WTC11 (cell line): Measurements from ENCODE around the gene ALLC. TPM values are rescaled to one million over a fixed set of nuclear protein-coding genes. Genes with fewer than 3 reads are reported as not detected.

ENCODE experiments used
- ATAC-seq: fragments of 200-7000 bp; cut with Tn5 transposase; 2 replicates; pipeline ENCODE4 v1.10.0; 2021; ENCODE audit warnings: mild to moderate bottlenecking, moderate library complexity
- CTCF ChIA-PET: fragments of 300-600 bp; sonication (Branson Sonifier 250); formaldehyde crosslinking; loops from one replicate; lab custom pipeline; 2021; ENCODE audit warnings: antibody characterized with exemption; lab: Charles Lee
- POLR2A ChIA-PET: fragments of 350-600 bp; sonication (Branson Sonifier 250); formaldehyde crosslinking; loops from one replicate; lab custom pipeline; 2021; ENCODE audit warnings: antibody characterized with exemption; lab: Charles Lee
- DNase-seq: peaks from one replicate; pipeline ENCODE4 v3.0.0; 2021; ENCODE audit warnings: low spot score
- H3K27ac Mint-ChIP-seq: 2 replicates; pipeline ENCODE4 v1.8.0; 2021; ENCODE audit warnings: mixed read lengths
- H3K27me3 Mint-ChIP-seq: 2 replicates; pipeline ENCODE4 v1.8.0; 2021; ENCODE audit warnings: low read depth, mild to moderate bottlenecking, moderate library complexity, mixed read lengths
- H3K36me3 Mint-ChIP-seq: 2 replicates; pipeline ENCODE4 v1.8.0; 2021; ENCODE audit warnings: mixed read lengths
- H3K4me1 Mint-ChIP-seq: 2 replicates; pipeline ENCODE4 v1.8.0; 2022; ENCODE audit warnings: mixed read lengths
- H3K4me3 Mint-ChIP-seq: 2 replicates; pipeline ENCODE4 v1.8.0; 2021; ENCODE audit warnings: mild to moderate bottlenecking, moderate library complexity, mixed read lengths
- H3K9me3 Mint-ChIP-seq: 2 replicates; pipeline ENCODE4 v1.8.0; 2021; ENCODE audit warnings: mixed read lengths
- CREB1 ChIP-seq: sonication (generic); formaldehyde crosslinking; IDR thresholded peaks from 2 replicates; pipeline ENCODE4 v1.8.0; 2023; ENCODE audit warnings: mild to moderate bottlenecking, missing genetic modification reagents
- GABPB1 ChIP-seq: sonication (generic); formaldehyde crosslinking; IDR thresholded peaks from 2 replicates; pipeline ENCODE4 v1.8.1; 2023; ENCODE audit warnings: mild to moderate bottlenecking, missing genetic modification reagents
- TEAD1 ChIP-seq: sonication (generic); formaldehyde crosslinking; IDR thresholded peaks from 2 replicates; pipeline ENCODE4 v1.8.0; 2022; ENCODE audit warnings: mild to moderate bottlenecking, missing genetic modification reagents
- ZBTB21 ChIP-seq: sonication (generic); formaldehyde crosslinking; IDR thresholded peaks from 2 replicates; pipeline ENCODE4 v1.8.1; 2023; ENCODE audit warnings: mild to moderate bottlenecking, missing genetic modification reagents, borderline replicate concordance
- total RNA-seq: library from RNA; stranded (reverse); gene quantifications from 3 replicates; pipeline ENCODE4 v1.2.3, GENCODE V29; 2021
- TF ChIP-seq, protein P1 (sequence below): fragments of 250-450 bp; sonication (Bioruptor Pico); IDR thresholded peaks from 2 replicates; pipeline ENCODE4 v1.9.0; 2021; ENCODE audit warnings: mild to moderate bottlenecking
- TF ChIP-seq, protein P2 (sequence below): sonication (generic); formaldehyde crosslinking; IDR thresholded peaks from 2 replicates; pipeline ENCODE4 v1.8.1; 2023; ENCODE audit warnings: mild to moderate bottlenecking, missing genetic modification reagents, moderate library complexity
- TF ChIP-seq, protein P3 (sequence below): fragments of 250-450 bp; sonication (Bioruptor Pico); IDR thresholded peaks from 2 replicates; pipeline ENCODE4 v2.1.2; 2022; ENCODE audit warnings: mild to moderate bottlenecking, moderate library complexity
- TF ChIP-seq, protein P4 (sequence below): fragments of 250-450 bp; sonication (Bioruptor Pico); IDR thresholded peaks from 2 replicates; pipeline ENCODE4 v1.9.0; 2021; ENCODE audit warnings: moderate library complexity, mild to moderate bottlenecking, inconsistent platforms, borderline replicate concordance
- TF ChIP-seq, protein P5 (sequence below): sonication (generic); formaldehyde crosslinking; IDR thresholded peaks from 2 replicates; pipeline ENCODE4 v1.8.0; 2022; ENCODE audit warnings: mild to moderate bottlenecking, missing genetic modification reagents
- TF ChIP-seq, protein P6 (sequence below): sonication (generic); formaldehyde crosslinking; IDR thresholded peaks from 2 replicates; pipeline ENCODE4 v1.8.1; 2023; ENCODE audit warnings: mild to moderate bottlenecking, missing genetic modification reagents, borderline replicate concordance
- TF ChIP-seq, protein P7 (sequence below): sonication (generic); formaldehyde crosslinking; IDR thresholded peaks from 2 replicates; pipeline ENCODE4 v1.8.1; 2022; ENCODE audit warnings: low read depth, mild to moderate bottlenecking, moderate library complexity, missing genetic modification reagents, borderline replicate concordance

ALLC gene
- total RNA-seq, 1 experiment from 2014 or later: not detected

DNA sequence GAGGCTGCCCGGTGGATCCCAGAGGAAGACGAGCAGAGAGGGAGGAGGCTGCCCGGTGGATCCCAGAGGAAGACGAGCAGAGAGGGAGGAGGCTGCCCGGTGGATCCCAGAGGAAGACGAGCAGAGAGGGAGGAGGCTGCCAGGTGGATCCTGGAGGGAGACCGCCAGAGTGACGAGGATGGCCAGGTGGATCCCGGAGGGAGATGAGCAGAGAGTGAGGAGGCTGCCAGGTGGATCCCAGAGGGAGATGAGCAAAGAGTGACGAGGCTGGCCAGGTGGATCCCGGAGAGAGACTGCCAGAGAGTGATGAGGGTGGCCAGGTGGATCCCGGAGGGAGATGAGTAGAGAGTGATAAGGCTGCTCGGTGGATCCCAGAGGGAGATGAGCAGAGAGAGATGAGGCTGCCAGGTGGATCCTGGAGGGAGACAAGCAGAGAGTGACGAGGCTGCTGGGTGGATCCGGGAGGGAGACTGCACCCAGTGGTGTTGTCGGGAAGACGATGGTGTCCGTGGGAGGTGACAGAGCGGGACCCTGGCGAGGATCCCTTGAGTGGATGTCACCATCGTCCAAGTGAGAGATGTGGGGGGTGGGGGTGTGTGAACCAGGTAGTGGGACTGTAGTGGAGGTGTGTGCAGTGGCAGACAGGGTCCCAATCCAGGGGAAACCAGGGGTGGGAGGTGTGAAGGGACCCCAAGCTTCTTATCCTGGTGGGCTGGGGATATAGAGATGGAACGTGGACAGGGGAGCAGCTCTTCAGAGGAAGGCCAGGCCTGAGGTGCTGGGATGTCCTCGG lies 67.7 kb downstream of the ALLC start:
- no peak overlapping the region for H3K4me3 Mint-ChIP-seq
- peaks cover 77% of the 10 kb centered on the region for H3K9me3 Mint-ChIP-seq
- no peak overlapping the region for H3K27ac Mint-ChIP-seq
- no peak for ATAC-seq
- H3K27me3 Mint-ChIP-seq: peaks cover 22% of the 10 kb centered on the region
- ChIA-PET POLR2A (no interaction called here), CTCF (no interaction called here)
- no peaks in the 10 kb centered on the region for H3K4me1 Mint-ChIP-seq
- no peak for DNase-seq
- TF ChIP-seq, protein P1, sequence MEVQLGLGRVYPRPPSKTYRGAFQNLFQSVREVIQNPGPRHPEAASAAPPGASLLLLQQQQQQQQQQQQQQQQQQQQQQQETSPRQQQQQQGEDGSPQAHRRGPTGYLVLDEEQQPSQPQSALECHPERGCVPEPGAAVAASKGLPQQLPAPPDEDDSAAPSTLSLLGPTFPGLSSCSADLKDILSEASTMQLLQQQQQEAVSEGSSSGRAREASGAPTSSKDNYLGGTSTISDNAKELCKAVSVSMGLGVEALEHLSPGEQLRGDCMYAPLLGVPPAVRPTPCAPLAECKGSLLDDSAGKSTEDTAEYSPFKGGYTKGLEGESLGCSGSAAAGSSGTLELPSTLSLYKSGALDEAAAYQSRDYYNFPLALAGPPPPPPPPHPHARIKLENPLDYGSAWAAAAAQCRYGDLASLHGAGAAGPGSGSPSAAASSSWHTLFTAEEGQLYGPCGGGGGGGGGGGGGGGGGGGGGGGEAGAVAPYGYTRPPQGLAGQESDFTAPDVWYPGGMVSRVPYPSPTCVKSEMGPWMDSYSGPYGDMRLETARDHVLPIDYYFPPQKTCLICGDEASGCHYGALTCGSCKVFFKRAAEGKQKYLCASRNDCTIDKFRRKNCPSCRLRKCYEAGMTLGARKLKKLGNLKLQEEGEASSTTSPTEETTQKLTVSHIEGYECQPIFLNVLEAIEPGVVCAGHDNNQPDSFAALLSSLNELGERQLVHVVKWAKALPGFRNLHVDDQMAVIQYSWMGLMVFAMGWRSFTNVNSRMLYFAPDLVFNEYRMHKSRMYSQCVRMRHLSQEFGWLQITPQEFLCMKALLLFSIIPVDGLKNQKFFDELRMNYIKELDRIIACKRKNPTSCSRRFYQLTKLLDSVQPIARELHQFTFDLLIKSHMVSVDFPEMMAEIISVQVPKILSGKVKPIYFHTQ: no peak
- TF ChIP-seq, protein P2, sequence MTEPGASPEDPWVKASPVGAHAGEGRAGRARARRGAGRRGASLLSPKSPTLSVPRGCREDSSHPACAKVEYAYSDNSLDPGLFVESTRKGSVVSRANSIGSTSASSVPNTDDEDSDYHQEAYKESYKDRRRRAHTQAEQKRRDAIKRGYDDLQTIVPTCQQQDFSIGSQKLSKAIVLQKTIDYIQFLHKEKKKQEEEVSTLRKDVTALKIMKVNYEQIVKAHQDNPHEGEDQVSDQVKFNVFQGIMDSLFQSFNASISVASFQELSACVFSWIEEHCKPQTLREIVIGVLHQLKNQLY (CRISPR knock-in tag): no peak
- TF ChIP-seq GABPB1 (CRISPR knock-in tag) (no peak), CREB1 (CRISPR knock-in tag) (no peak), TEAD1 (CRISPR knock-in tag) (no peak), ZBTB21 (CRISPR knock-in tag) (no peak)
- TF ChIP-seq, protein P3, sequence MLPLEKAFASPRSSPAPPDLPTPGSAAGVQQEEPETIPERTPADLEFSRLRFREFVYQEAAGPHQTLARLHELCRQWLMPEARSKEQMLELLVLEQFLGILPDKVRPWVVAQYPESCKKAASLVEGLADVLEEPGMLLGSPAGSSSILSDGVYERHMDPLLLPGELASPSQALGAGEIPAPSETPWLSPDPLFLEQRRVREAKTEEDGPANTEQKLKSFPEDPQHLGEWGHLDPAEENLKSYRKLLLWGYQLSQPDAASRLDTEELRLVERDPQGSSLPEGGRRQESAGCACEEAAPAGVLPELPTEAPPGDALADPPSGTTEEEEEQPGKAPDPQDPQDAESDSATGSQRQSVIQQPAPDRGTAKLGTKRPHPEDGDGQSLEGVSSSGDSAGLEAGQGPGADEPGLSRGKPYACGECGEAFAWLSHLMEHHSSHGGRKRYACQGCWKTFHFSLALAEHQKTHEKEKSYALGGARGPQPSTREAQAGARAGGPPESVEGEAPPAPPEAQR (CRISPR knock-in tag): no peak
- TF ChIP-seq, protein P4, sequence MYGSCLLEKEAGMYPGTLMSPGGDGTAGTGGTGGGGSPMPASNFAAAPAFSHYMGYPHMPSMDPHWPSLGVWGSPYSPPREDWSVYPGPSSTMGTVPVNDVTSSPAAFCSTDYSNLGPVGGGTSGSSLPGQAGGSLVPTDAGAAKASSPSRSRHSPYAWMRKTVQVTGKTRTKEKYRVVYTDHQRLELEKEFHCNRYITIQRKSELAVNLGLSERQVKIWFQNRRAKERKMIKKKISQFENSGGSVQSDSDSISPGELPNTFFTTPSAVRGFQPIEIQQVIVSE: no peak
- TF ChIP-seq, protein P5, sequence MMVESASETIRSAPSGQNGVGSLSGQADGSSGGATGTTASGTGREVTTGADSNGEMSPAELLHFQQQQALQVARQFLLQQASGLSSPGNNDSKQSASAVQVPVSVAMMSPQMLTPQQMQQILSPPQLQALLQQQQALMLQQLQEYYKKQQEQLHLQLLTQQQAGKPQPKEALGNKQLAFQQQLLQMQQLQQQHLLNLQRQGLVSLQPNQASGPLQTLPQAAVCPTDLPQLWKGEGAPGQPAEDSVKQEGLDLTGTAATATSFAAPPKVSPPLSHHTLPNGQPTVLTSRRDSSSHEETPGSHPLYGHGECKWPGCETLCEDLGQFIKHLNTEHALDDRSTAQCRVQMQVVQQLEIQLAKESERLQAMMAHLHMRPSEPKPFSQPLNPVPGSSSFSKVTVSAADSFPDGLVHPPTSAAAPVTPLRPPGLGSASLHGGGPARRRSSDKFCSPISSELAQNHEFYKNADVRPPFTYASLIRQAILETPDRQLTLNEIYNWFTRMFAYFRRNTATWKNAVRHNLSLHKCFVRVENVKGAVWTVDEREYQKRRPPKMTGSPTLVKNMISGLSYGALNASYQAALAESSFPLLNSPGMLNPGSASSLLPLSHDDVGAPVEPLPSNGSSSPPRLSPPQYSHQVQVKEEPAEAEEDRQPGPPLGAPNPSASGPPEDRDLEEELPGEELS: no peak
- TF ChIP-seq, protein P6, sequence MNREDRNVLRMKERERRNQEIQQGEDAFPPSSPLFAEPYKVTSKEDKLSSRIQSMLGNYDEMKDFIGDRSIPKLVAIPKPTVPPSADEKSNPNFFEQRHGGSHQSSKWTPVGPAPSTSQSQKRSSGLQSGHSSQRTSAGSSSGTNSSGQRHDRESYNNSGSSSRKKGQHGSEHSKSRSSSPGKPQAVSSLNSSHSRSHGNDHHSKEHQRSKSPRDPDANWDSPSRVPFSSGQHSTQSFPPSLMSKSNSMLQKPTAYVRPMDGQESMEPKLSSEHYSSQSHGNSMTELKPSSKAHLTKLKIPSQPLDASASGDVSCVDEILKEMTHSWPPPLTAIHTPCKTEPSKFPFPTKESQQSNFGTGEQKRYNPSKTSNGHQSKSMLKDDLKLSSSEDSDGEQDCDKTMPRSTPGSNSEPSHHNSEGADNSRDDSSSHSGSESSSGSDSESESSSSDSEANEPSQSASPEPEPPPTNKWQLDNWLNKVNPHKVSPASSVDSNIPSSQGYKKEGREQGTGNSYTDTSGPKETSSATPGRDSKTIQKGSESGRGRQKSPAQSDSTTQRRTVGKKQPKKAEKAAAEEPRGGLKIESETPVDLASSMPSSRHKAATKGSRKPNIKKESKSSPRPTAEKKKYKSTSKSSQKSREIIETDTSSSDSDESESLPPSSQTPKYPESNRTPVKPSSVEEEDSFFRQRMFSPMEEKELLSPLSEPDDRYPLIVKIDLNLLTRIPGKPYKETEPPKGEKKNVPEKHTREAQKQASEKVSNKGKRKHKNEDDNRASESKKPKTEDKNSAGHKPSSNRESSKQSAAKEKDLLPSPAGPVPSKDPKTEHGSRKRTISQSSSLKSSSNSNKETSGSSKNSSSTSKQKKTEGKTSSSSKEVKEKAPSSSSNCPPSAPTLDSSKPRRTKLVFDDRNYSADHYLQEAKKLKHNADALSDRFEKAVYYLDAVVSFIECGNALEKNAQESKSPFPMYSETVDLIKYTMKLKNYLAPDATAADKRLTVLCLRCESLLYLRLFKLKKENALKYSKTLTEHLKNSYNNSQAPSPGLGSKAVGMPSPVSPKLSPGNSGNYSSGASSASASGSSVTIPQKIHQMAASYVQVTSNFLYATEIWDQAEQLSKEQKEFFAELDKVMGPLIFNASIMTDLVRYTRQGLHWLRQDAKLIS (CRISPR knock-in tag): no peak
- TF ChIP-seq, protein P7, sequence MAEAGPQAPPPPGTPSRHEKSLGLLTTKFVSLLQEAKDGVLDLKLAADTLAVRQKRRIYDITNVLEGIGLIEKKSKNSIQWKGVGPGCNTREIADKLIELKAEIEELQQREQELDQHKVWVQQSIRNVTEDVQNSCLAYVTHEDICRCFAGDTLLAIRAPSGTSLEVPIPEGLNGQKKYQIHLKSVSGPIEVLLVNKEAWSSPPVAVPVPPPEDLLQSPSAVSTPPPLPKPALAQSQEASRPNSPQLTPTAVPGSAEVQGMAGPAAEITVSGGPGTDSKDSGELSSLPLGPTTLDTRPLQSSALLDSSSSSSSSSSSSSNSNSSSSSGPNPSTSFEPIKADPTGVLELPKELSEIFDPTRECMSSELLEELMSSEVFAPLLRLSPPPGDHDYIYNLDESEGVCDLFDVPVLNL (CRISPR knock-in tag): no peak
- peaks cover 64% of the 10 kb centered on the region for H3K36me3 Mint-ChIP-seq
